PC-3 (cell line): Measurements from ENCODE around the gene TMEM190.

ENCODE experiments used
- EZH2 ChIP-seq: fragments of 300-600 bp; sonication (generic); IDR thresholded peaks from one replicate; pipeline ENCODE4 v1.6.1; 2017; ENCODE audit warnings: antibody characterized with exemption, mild to moderate bottlenecking, low read length; ENCODE audit not compliant: unreplicated experiment
- EZH2phosphoT487 ChIP-seq: fragments of 300-600 bp; sonication (generic); IDR thresholded peaks from 2 replicates; pipeline ENCODE4 v1.6.1; 2018; ENCODE audit warnings: mild to moderate bottlenecking, antibody characterized with exemption, low read length, borderline replicate concordance
- TF ChIP-seq, protein P1 (sequence below): fragments of 300-600 bp; sonication (generic); conservative IDR thresholded peaks from 2 replicates; pipeline ENCODE4 v1.5.1; 2017; ENCODE audit warnings: antibody characterized with exemption, low read depth, mild to moderate bottlenecking, low read length

DNA sequence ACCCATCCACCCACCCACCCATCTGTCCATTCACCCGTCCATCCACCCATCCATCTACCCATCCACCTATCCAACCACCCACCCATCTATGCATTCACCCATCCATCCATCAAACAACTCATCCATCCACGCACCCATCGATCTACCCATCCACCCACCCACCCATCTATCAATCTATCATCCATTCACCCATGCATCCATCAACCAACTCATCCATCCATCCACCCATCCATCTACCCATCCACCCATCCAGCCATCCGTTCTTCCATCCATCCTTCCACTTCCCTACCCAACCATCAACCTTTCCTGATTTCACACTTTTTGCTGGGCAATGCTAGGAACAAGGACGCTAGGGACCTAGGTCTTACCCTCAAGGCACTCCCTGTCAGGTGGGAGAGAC is 5.4 kb downstream of the TMEM190 start:
- TF ChIP-seq, protein P1, sequence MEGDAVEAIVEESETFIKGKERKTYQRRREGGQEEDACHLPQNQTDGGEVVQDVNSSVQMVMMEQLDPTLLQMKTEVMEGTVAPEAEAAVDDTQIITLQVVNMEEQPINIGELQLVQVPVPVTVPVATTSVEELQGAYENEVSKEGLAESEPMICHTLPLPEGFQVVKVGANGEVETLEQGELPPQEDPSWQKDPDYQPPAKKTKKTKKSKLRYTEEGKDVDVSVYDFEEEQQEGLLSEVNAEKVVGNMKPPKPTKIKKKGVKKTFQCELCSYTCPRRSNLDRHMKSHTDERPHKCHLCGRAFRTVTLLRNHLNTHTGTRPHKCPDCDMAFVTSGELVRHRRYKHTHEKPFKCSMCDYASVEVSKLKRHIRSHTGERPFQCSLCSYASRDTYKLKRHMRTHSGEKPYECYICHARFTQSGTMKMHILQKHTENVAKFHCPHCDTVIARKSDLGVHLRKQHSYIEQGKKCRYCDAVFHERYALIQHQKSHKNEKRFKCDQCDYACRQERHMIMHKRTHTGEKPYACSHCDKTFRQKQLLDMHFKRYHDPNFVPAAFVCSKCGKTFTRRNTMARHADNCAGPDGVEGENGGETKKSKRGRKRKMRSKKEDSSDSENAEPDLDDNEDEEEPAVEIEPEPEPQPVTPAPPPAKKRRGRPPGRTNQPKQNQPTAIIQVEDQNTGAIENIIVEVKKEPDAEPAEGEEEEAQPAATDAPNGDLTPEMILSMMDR, result no peak
- no peak for TF ChIP-seq EZH2phosphoT487
- no peak for TF ChIP-seq EZH2
